GM19025 (cell line): ENCODE data around the gene NUDC.

Experiments
- ATAC-seq: cut with Tn5 transposase; IDR thresholded peaks from one replicate; pipeline ENCODE4 v1.9.1; 2021; ENCODE audit warnings: mild to moderate bottlenecking, low read depth, moderate library complexity; ENCODE audit not compliant: unreplicated experiment

Gene NUDC

GRCh38 chr1:26949266-26949925, 27.9 kb downstream of the NUDC start:
- no peak for ATAC-seq

GRCh38 chr1:26949926-26950319, 28.4 kb downstream of the NUDC start:
- ATAC-seq, result no peak

GRCh38 chr1:26950602-26951001, 29.1 kb downstream of the NUDC start:
- no peak for ATAC-seq

- ATAC-seq, result no peak
Observed at GRCh38 chr1:26951216-26951615, 29.7 kb downstream of the NUDC start.

GRCh38 chr1:26951821-26952497, 30.4 kb downstream of the NUDC start:
- no peak for ATAC-seq

GRCh38 chr1:26953374-26953773, 31.8 kb downstream of the NUDC start:
- ATAC-seq, result no peak

- ATAC-seq, result no peak
Observed at GRCh38 chr1:26956321-26956720, 34.8 kb downstream of the NUDC start.

GRCh38 chr1:26957306-26957705, 35.8 kb downstream of the NUDC start:
- ATAC-seq, result no peak

GRCh38 chr1:26959270-26959669, 37.7 kb downstream of the NUDC start:
- ATAC-seq, result no peak

GRCh38 chr1:26959722-26960624, 38.4 kb downstream of the NUDC start, which contains the start of gene KDF1:
Gene KDF1 (minus strand): TSS chr1:26960468. CDS start chr1:26952380, 8,088 bp downstream.
- no peak for ATAC-seq

- ATAC-seq, result no peak
Observed at GRCh38 chr1:26960625-26960966, 39.1 kb downstream of the NUDC start.

GRCh38 chr1:26961826-26962225, 40.3 kb downstream of the NUDC start:
- no peak for ATAC-seq

- no peak for ATAC-seq
Observed at GRCh38 chr1:26965213-26965612, 43.7 kb downstream of the NUDC start.

- ATAC-seq, result no peak
Observed at GRCh38 chr1:26965628-26966027, 44.1 kb downstream of the NUDC start.

- no peak for ATAC-seq
Observed at GRCh38 chr1:26970810-26971209, 49.3 kb downstream of the NUDC start.

- no peak for ATAC-seq
Observed at GRCh38 chr1:26971590-26971989, 50.0 kb downstream of the NUDC start.

- no peak for ATAC-seq
Observed at GRCh38 chr1:26972390-26972789, 50.8 kb downstream of the NUDC start.

- ATAC-seq, result no peak
Observed at GRCh38 chr1:26972821-26973220, 51.3 kb downstream of the NUDC start.

- no peak for ATAC-seq
Observed at GRCh38 chr1:26976621-26977510, 55.3 kb downstream of the NUDC start.

- ATAC-seq, result no peak
Observed at GRCh38 chr1:26978901-26979300, 57.4 kb downstream of the NUDC start.
